ENCODE measurements around the gene PPP2R5E. TPM values are rescaled to one million over a fixed set of nuclear protein-coding genes. Genes with fewer than 3 reads are reported as not detected.

PPP2R5E gene
- total and polyA plus RNA-seq, 2 donors (not counting 3 experiments of a cell fraction or from before 2014, with no cell fraction given): 4.9 to 52.5 TPM

GRCh38 chr14:63510538-63510937, 32.6 kb downstream of the PPP2R5E start:
- FAIRE-seq (no peak), DNase-seq (ENCODE audit: low read depth, low spot score) (no peak)
- Histone ChIP-seq H3K79me2 (ENCODE audit: control insufficient read depth, insufficient read depth, low read length) (peaks cover 81% of the 10 kb centered on the region), H3K9ac (replicated peaks; ENCODE audit: extremely low read depth, insufficient read depth, low read length) (no peak overlapping the region), H3K36me3 (ENCODE audit: control insufficient read depth in 2 of 2, extremely low read depth in 1 of 2, insufficient read depth in 2 of 2, low read length in 2 of 2) (peaks cover 0 to 3% of the 10 kb centered on the region in 2 experiments), H3K4me2 (ENCODE audit: insufficient read depth, low read length) (no peak overlapping the region), H3K9me1 (replicated peaks; ENCODE audit: control insufficient read depth, extremely low read depth, insufficient read depth, low read length) (peaks cover 4% of the 10 kb centered on the region), H4K20me1 (replicated peaks; ENCODE audit: control insufficient read depth, extremely low read depth, insufficient read depth, low read length) (peaks cover 23% of the 10 kb centered on the region), H3K27me3 (ENCODE audit: control insufficient read depth in 2 of 2, insufficient read depth in 2 of 2, low read length in 2 of 2) (no peaks in the 10 kb centered on the region), H2AFZ (ENCODE audit: low read depth, low read length) (no peak overlapping the region), H3K27ac (ENCODE audit: insufficient read depth, low read depth, low read length) (no peak overlapping the region), H3K9me3 (replicated peaks; ENCODE audit: control insufficient read depth, insufficient read depth, low read length) (no peaks in the 10 kb centered on the region), H3K4me3 (replicated peaks in 1 of 3; ENCODE audit: insufficient read depth in 1 of 3, low read depth in 1 of 3, low read length in 3 of 3) (no peak overlapping the region), H3K4me1 (ENCODE audit: control insufficient read depth, extremely low read depth, insufficient read depth, low read length) (no peaks in the 10 kb centered on the region)
- POLR2A ChIA-PET: no interaction called here
- BruUV-seq (replicated peaks): no TSS peak
- TF ChIP-seq EZH2 (IDR thresholded peaks at IDR 0.05; ENCODE audit: borderline replicate concordance, low read depth, low read length, severe bottlenecking): no peak
- dilution Hi-C loops (cut with MboI; ENCODE audit: extremely low pct_ligation_motif_present, low sequenced_read_pairs): no loop called here
- intact Hi-C loops (cut with micrococcal nuclease): no loop called here
- CTCF ChIA-PET: no interaction called here

- no peak overlapping the region for H3K4me2 ChIP-seq (ENCODE audit: insufficient read depth, low read length)
- H3K27me3 ChIP-seq (ENCODE audit: control insufficient read depth in 2 of 2, insufficient read depth in 2 of 2, low read length in 2 of 2): no peaks in the 10 kb centered on the region
- no peak overlapping the region for H2AFZ ChIP-seq (ENCODE audit: low read depth, low read length)
- H3K9ac ChIP-seq (replicated peaks; ENCODE audit: extremely low read depth, insufficient read depth, low read length): no peak overlapping the region
- CTCF ChIA-PET: interaction anchor here (0.7 kb wide), 1 partner anchor 262 kb away, joined by 3 read pairs; no protein-coding TSS in a partner anchor
- no peaks in the 10 kb centered on the region for H3K9me1 ChIP-seq (replicated peaks; ENCODE audit: control insufficient read depth, extremely low read depth, insufficient read depth, low read length)
- H3K4me3 ChIP-seq (replicated peaks in 1 of 3; ENCODE audit: insufficient read depth in 1 of 3, low read depth in 1 of 3, low read length in 3 of 3): no peak overlapping the region
- DNase-seq (ENCODE audit: low read depth, low spot score) (no peak), FAIRE-seq (no peak)
- dilution Hi-C loops (cut with MboI; ENCODE audit: extremely low pct_ligation_motif_present, low sequenced_read_pairs) (no loop called here), intact Hi-C loops (cut with micrococcal nuclease) (no loop called here)
- H3K27ac ChIP-seq (ENCODE audit: insufficient read depth, low read depth, low read length): no peak overlapping the region
- POLR2A ChIA-PET: no interaction called here
- no peaks in the 10 kb centered on the region for H3K4me1 ChIP-seq (ENCODE audit: control insufficient read depth, extremely low read depth, insufficient read depth, low read length)
- peaks cover 0 to 3% of the 10 kb centered on the region in 2 experiments for H3K36me3 ChIP-seq (ENCODE audit: control insufficient read depth in 2 of 2, extremely low read depth in 1 of 2, insufficient read depth in 2 of 2, low read length in 2 of 2)
- peaks cover 82% of the 10 kb centered on the region for H3K79me2 ChIP-seq (ENCODE audit: control insufficient read depth, insufficient read depth, low read length)
- no TSS peak for BruUV-seq (replicated peaks)
- peaks cover 16% of the 10 kb centered on the region for H4K20me1 ChIP-seq (replicated peaks; ENCODE audit: control insufficient read depth, extremely low read depth, insufficient read depth, low read length)
- H3K9me3 ChIP-seq (replicated peaks; ENCODE audit: control insufficient read depth, insufficient read depth, low read length): no peaks in the 10 kb centered on the region
- TF ChIP-seq MYC (IDR thresholded peaks at IDR 0.05; ENCODE audit: low read depth, low read length) (no peak), EZH2 (IDR thresholded peaks at IDR 0.05; ENCODE audit: borderline replicate concordance, low read depth, low read length, severe bottlenecking) (no peak)
These were observed 35.1 kb downstream of the PPP2R5E start for GRCh38 chr14:63508033-63508432.

Measured in endothelial cell of umbilical vein (primary cell).